Measurements from ENCODE around the gene CFAP54.

DNA sequence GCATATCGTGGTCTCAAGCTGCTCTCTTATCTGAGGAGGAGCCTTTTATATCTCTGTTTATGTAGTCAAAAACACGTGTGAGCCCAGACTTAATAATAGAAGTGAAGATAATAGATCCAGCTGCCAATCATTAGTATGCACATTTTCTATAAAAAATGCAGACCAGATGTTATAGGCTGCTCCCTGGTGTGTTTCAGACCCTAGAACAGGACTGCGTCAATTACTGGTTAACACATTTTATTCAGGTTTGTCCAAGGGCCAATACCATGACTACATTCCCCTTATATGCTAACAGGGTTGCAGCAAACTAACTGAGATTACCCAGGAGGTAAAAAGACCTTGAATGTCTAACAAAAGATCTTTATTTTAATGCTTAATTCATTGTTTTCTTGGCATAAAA, 319.2 kb downstream of the CFAP54 start:
- TF ChIP-seq, protein P1, sequence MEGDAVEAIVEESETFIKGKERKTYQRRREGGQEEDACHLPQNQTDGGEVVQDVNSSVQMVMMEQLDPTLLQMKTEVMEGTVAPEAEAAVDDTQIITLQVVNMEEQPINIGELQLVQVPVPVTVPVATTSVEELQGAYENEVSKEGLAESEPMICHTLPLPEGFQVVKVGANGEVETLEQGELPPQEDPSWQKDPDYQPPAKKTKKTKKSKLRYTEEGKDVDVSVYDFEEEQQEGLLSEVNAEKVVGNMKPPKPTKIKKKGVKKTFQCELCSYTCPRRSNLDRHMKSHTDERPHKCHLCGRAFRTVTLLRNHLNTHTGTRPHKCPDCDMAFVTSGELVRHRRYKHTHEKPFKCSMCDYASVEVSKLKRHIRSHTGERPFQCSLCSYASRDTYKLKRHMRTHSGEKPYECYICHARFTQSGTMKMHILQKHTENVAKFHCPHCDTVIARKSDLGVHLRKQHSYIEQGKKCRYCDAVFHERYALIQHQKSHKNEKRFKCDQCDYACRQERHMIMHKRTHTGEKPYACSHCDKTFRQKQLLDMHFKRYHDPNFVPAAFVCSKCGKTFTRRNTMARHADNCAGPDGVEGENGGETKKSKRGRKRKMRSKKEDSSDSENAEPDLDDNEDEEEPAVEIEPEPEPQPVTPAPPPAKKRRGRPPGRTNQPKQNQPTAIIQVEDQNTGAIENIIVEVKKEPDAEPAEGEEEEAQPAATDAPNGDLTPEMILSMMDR (IDR thresholded peaks at IDR 0.05) = no peak
- TF ChIP-seq CHD2 (IDR thresholded peaks at IDR 0.05; ENCODE audit: low read length, partially characterized antibody) (no peak), YY1 (IDR thresholded peaks at IDR 0.05; ENCODE audit: low read depth) (no peak), TAF1 (IDR thresholded peaks at IDR 0.05; ENCODE audit: borderline replicate concordance, low read depth, low read length) (no peak), EP300 (IDR thresholded peaks at IDR 0.05; ENCODE audit: borderline replicate concordance in 1 of 2, low read depth in 1 of 2, low read length in 1 of 2) (no peak), SIN3A (IDR thresholded peaks at IDR 0.05; ENCODE audit: borderline replicate concordance, low read depth, low read length) (no peak), FOXJ3 (CRISPR knock-in tag; IDR thresholded peaks at IDR 0.05) (no peak)
- TF ChIP-seq, protein P2, sequence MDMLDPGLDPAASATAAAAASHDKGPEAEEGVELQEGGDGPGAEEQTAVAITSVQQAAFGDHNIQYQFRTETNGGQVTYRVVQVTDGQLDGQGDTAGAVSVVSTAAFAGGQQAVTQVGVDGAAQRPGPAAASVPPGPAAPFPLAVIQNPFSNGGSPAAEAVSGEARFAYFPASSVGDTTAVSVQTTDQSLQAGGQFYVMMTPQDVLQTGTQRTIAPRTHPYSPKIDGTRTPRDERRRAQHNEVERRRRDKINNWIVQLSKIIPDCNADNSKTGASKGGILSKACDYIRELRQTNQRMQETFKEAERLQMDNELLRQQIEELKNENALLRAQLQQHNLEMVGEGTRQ (IDR thresholded peaks at IDR 0.05; ENCODE audit: borderline replicate concordance, low read depth, low read length) = no peak
- TF ChIP-seq, protein P3, sequence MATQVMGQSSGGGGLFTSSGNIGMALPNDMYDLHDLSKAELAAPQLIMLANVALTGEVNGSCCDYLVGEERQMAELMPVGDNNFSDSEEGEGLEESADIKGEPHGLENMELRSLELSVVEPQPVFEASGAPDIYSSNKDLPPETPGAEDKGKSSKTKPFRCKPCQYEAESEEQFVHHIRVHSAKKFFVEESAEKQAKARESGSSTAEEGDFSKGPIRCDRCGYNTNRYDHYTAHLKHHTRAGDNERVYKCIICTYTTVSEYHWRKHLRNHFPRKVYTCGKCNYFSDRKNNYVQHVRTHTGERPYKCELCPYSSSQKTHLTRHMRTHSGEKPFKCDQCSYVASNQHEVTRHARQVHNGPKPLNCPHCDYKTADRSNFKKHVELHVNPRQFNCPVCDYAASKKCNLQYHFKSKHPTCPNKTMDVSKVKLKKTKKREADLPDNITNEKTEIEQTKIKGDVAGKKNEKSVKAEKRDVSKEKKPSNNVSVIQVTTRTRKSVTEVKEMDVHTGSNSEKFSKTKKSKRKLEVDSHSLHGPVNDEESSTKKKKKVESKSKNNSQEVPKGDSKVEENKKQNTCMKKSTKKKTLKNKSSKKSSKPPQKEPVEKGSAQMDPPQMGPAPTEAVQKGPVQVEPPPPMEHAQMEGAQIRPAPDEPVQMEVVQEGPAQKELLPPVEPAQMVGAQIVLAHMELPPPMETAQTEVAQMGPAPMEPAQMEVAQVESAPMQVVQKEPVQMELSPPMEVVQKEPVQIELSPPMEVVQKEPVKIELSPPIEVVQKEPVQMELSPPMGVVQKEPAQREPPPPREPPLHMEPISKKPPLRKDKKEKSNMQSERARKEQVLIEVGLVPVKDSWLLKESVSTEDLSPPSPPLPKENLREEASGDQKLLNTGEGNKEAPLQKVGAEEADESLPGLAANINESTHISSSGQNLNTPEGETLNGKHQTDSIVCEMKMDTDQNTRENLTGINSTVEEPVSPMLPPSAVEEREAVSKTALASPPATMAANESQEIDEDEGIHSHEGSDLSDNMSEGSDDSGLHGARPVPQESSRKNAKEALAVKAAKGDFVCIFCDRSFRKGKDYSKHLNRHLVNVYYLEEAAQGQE (IDR thresholded peaks at IDR 0.05; ENCODE audit: low read depth, low read length) = no peak
